HepG2 (cell line): Measurements from ENCODE around the gene RAB2B. TPM values are rescaled to one million over a fixed set of nuclear protein-coding genes. Genes with fewer than 3 reads are reported as not detected.

Source experiments
- CREBL2 ChIP-seq: sonication (generic); formaldehyde crosslinking; IDR thresholded peaks from 2 replicates; pipeline ENCODE4 v1.8.1; 2023; ENCODE audit warnings: missing genetic modification reagents, mild to moderate bottlenecking, borderline replicate concordance
- JARID2 ChIP-seq: sonication (generic); formaldehyde crosslinking; IDR thresholded peaks from 2 replicates; pipeline ENCODE4 v1.8.1; 2023; ENCODE audit warnings: missing genetic modification reagents, inconsistent platforms; ENCODE audit not compliant: insufficient replicate concordance
- KAT2B ChIP-seq: fragments of 150-350 bp; IDR thresholded peaks from 2 replicates; pipeline ENCODE4 v1.6.1; 2014; ENCODE audit warnings: low read depth, low read length, borderline replicate concordance
- RFXANK ChIP-seq: IDR thresholded peaks from 2 replicates; pipeline ENCODE4 v1.6.1; 2016
- SP4 ChIP-seq: sonication (generic); formaldehyde crosslinking; IDR thresholded peaks from 2 replicates; pipeline ENCODE4 v1.8.1; 2023; ENCODE audit warnings: mild to moderate bottlenecking, missing genetic modification reagents
- STAT6 ChIP-seq: sonication (generic); formaldehyde crosslinking; IDR thresholded peaks from 2 replicates; pipeline ENCODE4 v1.4.0; 2020; ENCODE audit warnings: missing genetic modification reagents, mild to moderate bottlenecking, borderline replicate concordance
- TFDP2 ChIP-seq: sonication (generic); formaldehyde crosslinking; IDR thresholded peaks from 2 replicates; pipeline ENCODE4 v1.4.0; 2020; ENCODE audit warnings: missing genetic modification reagents
- ZNF121 ChIP-seq: sonication (generic); formaldehyde crosslinking; IDR thresholded peaks from 2 replicates; pipeline ENCODE4 v1.5.0; 2020; ENCODE audit warnings: mild to moderate bottlenecking, missing genetic modification reagents
- ZNF224 ChIP-seq: sonication (generic); formaldehyde crosslinking; IDR thresholded peaks from 2 replicates; pipeline ENCODE4 v1.5.0; 2020; ENCODE audit warnings: mild to moderate bottlenecking, missing genetic modification reagents
- polyA plus RNA-seq, 8 experiments: library from polyadenylated mRNA; depleted of rRNA in 3 of 8; stranded (reverse) in 7 of 8; unstranded in 1 of 8; fragments of >200 nt; fragmentation: Illumina TruSeq in 4 of 8; extraction: Trizol in 4 of 8; gene quantifications; 2 replicates each; pipeline versions ENCODE4 v1.2.1 to v1.2.3, GENCODE V29; 2011 to 2016; ENCODE audit warnings: low read depth in 4 of 8, missing spikeins in 1 of 8, mixed read lengths in 1 of 8; ENCODE audit not compliant: insufficient read depth in 1 of 8
- total RNA-seq, 5 experiments: library from RNA; depleted of rRNA; stranded (reverse); fragments of >200 nt; fragmentation: Illumina TruSeq; extraction: Trizol; gene quantifications; 2 replicates each; pipeline ENCODE4 v1.2.3, GENCODE V29; 2016; ENCODE audit warnings: low read depth in 1 of 5
- TF ChIP-seq, protein P1 (sequence below): sonication (generic); formaldehyde crosslinking; IDR thresholded peaks from 2 replicates; pipeline ENCODE4 v1.5.0; 2020; ENCODE audit warnings: mild to moderate bottlenecking, missing genetic modification reagents, borderline replicate concordance
- TF ChIP-seq, protein P2 (sequence below): IDR thresholded peaks from 2 replicates; pipeline ENCODE4 v1.6.1; 2016; ENCODE audit warnings: mild to moderate bottlenecking
- TF ChIP-seq, protein P3 (sequence below), 2 experiments: sonication (generic) in 1 of 2; formaldehyde crosslinking in 1 of 2; IDR thresholded peaks; 2 replicates each; pipeline versions ENCODE4 v1.4.0 to v1.6.1; 2016 to 2020; ENCODE audit warnings: borderline replicate concordance in 1 of 2, low read depth in 1 of 2, mild to moderate bottlenecking in 1 of 2, missing genetic modification reagents in 1 of 2

RAB2B gene
- total and polyA plus RNA-seq, 2 of the 13 experiments (the other 11 are each of a cell fraction or from before 2014, with no cell fraction given), result 36.0 to 60.6 TPM

- TF ChIP-seq, protein P1, sequence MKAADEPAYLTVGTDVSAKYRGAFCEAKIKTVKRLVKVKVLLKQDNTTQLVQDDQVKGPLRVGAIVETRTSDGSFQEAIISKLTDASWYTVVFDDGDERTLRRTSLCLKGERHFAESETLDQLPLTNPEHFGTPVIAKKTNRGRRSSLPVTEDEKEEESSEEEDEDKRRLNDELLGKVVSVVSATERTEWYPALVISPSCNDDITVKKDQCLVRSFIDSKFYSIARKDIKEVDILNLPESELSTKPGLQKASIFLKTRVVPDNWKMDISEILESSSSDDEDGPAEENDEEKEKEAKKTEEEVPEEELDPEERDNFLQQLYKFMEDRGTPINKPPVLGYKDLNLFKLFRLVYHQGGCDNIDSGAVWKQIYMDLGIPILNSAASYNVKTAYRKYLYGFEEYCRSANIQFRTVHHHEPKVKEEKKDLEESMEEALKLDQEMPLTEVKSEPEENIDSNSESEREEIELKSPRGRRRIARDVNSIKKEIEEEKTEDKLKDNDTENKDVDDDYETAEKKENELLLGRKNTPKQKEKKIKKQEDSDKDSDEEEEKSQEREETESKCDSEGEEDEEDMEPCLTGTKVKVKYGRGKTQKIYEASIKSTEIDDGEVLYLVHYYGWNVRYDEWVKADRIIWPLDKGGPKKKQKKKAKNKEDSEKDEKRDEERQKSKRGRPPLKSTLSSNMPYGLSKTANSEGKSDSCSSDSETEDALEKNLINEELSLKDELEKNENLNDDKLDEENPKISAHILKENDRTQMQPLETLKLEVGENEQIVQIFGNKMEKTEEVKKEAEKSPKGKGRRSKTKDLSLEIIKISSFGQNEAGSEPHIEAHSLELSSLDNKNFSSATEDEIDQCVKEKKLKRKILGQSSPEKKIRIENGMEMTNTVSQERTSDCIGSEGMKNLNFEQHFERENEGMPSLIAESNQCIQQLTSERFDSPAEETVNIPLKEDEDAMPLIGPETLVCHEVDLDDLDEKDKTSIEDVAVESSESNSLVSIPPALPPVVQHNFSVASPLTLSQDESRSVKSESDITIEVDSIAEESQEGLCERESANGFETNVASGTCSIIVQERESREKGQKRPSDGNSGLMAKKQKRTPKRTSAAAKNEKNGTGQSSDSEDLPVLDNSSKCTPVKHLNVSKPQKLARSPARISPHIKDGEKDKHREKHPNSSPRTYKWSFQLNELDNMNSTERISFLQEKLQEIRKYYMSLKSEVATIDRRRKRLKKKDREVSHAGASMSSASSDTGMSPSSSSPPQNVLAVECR (CRISPR knock-in tag), result peak; percentile 98
- TF ChIP-seq, protein P2, sequence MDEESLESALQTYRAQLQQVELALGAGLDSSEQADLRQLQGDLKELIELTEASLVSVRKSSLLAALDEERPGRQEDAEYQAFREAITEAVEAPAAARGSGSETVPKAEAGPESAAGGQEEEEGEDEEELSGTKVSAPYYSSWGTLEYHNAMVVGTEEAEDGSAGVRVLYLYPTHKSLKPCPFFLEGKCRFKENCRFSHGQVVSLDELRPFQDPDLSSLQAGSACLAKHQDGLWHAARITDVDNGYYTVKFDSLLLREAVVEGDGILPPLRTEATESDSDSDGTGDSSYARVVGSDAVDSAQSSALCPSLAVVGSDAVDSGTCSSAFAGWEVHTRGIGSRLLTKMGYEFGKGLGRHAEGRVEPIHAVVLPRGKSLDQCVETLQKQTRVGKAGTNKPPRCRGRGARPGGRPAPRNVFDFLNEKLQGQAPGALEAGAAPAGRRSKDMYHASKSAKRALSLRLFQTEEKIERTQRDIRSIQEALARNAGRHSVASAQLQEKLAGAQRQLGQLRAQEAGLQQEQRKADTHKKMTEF (CRISPR knock-in tag), result peak; percentile 95
- TF ChIP-seq RFXANK (CRISPR knock-in tag) (peak; percentile 58; the same call in 1 of the 2 replicates), SP4 (peak; percentile 100), STAT6 (CRISPR knock-in tag) (peak; percentile 97), CREBL2 (peak; percentile 63; the same call in 1 of the 2 replicates), JARID2 (CRISPR knock-in tag) (no peak), TFDP2 (CRISPR knock-in tag) (peak; percentile 73), ZNF224 (CRISPR knock-in tag) (0 out of 2 replicates have a peak, but pooled peaks have one; percentile 84), ZNF121 (CRISPR knock-in tag) (peak; percentile 43; the same call in 1 of the 2 replicates), KAT2B (no peak)
- TF ChIP-seq, protein P3, sequence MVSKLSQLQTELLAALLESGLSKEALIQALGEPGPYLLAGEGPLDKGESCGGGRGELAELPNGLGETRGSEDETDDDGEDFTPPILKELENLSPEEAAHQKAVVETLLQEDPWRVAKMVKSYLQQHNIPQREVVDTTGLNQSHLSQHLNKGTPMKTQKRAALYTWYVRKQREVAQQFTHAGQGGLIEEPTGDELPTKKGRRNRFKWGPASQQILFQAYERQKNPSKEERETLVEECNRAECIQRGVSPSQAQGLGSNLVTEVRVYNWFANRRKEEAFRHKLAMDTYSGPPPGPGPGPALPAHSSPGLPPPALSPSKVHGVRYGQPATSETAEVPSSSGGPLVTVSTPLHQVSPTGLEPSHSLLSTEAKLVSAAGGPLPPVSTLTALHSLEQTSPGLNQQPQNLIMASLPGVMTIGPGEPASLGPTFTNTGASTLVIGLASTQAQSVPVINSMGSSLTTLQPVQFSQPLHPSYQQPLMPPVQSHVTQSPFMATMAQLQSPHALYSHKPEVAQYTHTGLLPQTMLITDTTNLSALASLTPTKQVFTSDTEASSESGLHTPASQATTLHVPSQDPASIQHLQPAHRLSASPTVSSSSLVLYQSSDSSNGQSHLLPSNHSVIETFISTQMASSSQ (IDR thresholded peaks at IDR 0.05; ENCODE audit: low read depth), result peak; percentile 57; the same call in 1 of the 2 replicates
- TF ChIP-seq, protein P3 (CRISPR knock-in tag; IDR thresholded peaks at IDR 0.05; ENCODE audit: borderline replicate concordance), result peak; percentile 43; the same call in 1 of the 2 replicates
Measured at GRCh38 chr14:21455912-21456667, 20.7 kb downstream of the RAB2B start, which contains the start of gene CHD8 (continued).
